ENCODE results near the gene TNS4.
A peak's percentile ranks its signal among the peaks of the same experiment; 100 is the strongest.

Gene TNS4

GRCh38 chr17:40462343-40463121 lies 38.9 kb downstream of the TNS4 start:
- Mint-ChIP-seq H3K27ac (no peak overlapping the region), H3K27me3 (peaks cover 37% of the 10 kb centered on the region), H3K4me1 (no peaks in the 10 kb centered on the region), H3K9me3 (no peaks in the 10 kb centered on the region), H3K36me3 (peaks cover 11% of the 10 kb centered on the region), H3K4me3 (no peak overlapping the region)
- no peak for DNase-seq
- CTCF ChIA-PET, result no interaction called here

GRCh38 chr17:40461732-40462342 lies 39.6 kb downstream of the TNS4 start:
- no peaks in the 10 kb centered on the region for H3K9me3 Mint-ChIP-seq
- no peak for DNase-seq
- H3K36me3 Mint-ChIP-seq, result peaks cover 18% of the 10 kb centered on the region
- peaks cover 30% of the 10 kb centered on the region for H3K27me3 Mint-ChIP-seq
- H3K4me1 Mint-ChIP-seq, result no peaks in the 10 kb centered on the region
- no peak overlapping the region for H3K4me3 Mint-ChIP-seq
- H3K27ac Mint-ChIP-seq, result no peak overlapping the region
- CTCF ChIA-PET, result no interaction called here

GRCh38 chr17:40460968-40461731 lies 40.3 kb downstream of the TNS4 start:
- DNase-seq, result no peak
- CTCF ChIA-PET, result no interaction called here
- H3K36me3 Mint-ChIP-seq, result peaks cover 22% of the 10 kb centered on the region
- H3K27me3 Mint-ChIP-seq, result peaks cover 23% of the 10 kb centered on the region
- H3K4me3 Mint-ChIP-seq, result no peak overlapping the region
- no peaks in the 10 kb centered on the region for H3K9me3 Mint-ChIP-seq
- no peaks in the 10 kb centered on the region for H3K4me1 Mint-ChIP-seq
- H3K27ac Mint-ChIP-seq, result no peak overlapping the region

- CTCF ChIA-PET, result no interaction called here
- Mint-ChIP-seq H3K27ac (no peak overlapping the region), H3K36me3 (peaks cover 27% of the 10 kb centered on the region), H3K27me3 (peaks cover 17% of the 10 kb centered on the region), H3K4me1 (no peaks in the 10 kb centered on the region), H3K9me3 (no peaks in the 10 kb centered on the region), H3K4me3 (no peak overlapping the region)
- DNase-seq, result no peak
Measured at GRCh38 chr17:40460604-40460967, 40.8 kb downstream of the TNS4 start.

GRCh38 chr17:40459636-40460603 lies 41.5 kb downstream of the TNS4 start:
- peaks cover 31% of the 10 kb centered on the region for H3K36me3 Mint-ChIP-seq
- no peak for DNase-seq
- no peaks in the 10 kb centered on the region for H3K4me1 Mint-ChIP-seq
- peaks cover 10% of the 10 kb centered on the region for H3K27me3 Mint-ChIP-seq
- H3K9me3 Mint-ChIP-seq, result no peaks in the 10 kb centered on the region
- H3K4me3 Mint-ChIP-seq, result no peak overlapping the region
- CTCF ChIA-PET, result interaction anchor here (1.0 kb wide), 1 partner anchor 9 kb away, joined by 3 read pairs; no protein-coding TSS in a partner anchor
- no peak overlapping the region for H3K27ac Mint-ChIP-seq

- no peaks in the 10 kb centered on the region for H3K9me3 Mint-ChIP-seq
- peaks cover 39% of the 10 kb centered on the region for H3K36me3 Mint-ChIP-seq
- H3K4me3 Mint-ChIP-seq, result no peak overlapping the region
- CTCF ChIA-PET, result interaction anchor here (1.0 kb wide), 1 partner anchor 8 kb away, joined by 3 read pairs; no protein-coding TSS in a partner anchor
- no peak for DNase-seq
- no peaks in the 10 kb centered on the region for H3K4me1 Mint-ChIP-seq
- H3K27me3 Mint-ChIP-seq, result peaks cover 5% of the 10 kb centered on the region
- H3K27ac Mint-ChIP-seq, result no peak overlapping the region
Measured at GRCh38 chr17:40458851-40459482, 42.5 kb downstream of the TNS4 start.

GRCh38 chr17:40457964-40458791 lies 43.2 kb downstream of the TNS4 start:
- Mint-ChIP-seq H3K36me3 (peaks cover 45% of the 10 kb centered on the region), H3K27ac (no peak overlapping the region), H3K4me3 (no peak overlapping the region), H3K27me3 (peaks cover 8% of the 10 kb centered on the region), H3K9me3 (no peaks in the 10 kb centered on the region), H3K4me1 (no peaks in the 10 kb centered on the region)
- CTCF ChIA-PET, result no interaction called here
- no peak for DNase-seq

- CTCF ChIA-PET, result no interaction called here
- Mint-ChIP-seq H3K27ac (no peak overlapping the region), H3K4me3 (no peak overlapping the region), H3K9me3 (no peaks in the 10 kb centered on the region), H3K27me3 (peaks cover 8% of the 10 kb centered on the region), H3K4me1 (peaks cover under 1% of the 10 kb centered on the region), H3K36me3 (peaks cover 51% of the 10 kb centered on the region)
- no peak for DNase-seq
Measured at GRCh38 chr17:40457369-40457768, 44.1 kb downstream of the TNS4 start.

- Mint-ChIP-seq H3K27ac (no peak overlapping the region), H3K4me3 (no peak overlapping the region), H3K36me3 (peaks cover 56% of the 10 kb centered on the region), H3K4me1 (peaks cover 2% of the 10 kb centered on the region), H3K27me3 (peaks cover 8% of the 10 kb centered on the region), H3K9me3 (no peaks in the 10 kb centered on the region)
- CTCF ChIA-PET, result interaction anchor here (0.6 to 0.9 kb wide), 2 partner anchors 19 to 56 kb away, joined by 3 to 5 read pairs; no protein-coding TSS in a partner anchor
- DNase-seq, result no peak
Measured at GRCh38 chr17:40456396-40456951, 44.9 kb downstream of the TNS4 start.

GRCh38 chr17:40454613-40454995 lies 46.8 kb downstream of the TNS4 start:
- no peaks in the 10 kb centered on the region for H3K9me3 Mint-ChIP-seq
- peaks cover 8% of the 10 kb centered on the region for H3K4me1 Mint-ChIP-seq
- no peak overlapping the region for H3K4me3 Mint-ChIP-seq
- H3K27me3 Mint-ChIP-seq, result peaks cover 12% of the 10 kb centered on the region
- no peak for DNase-seq
- H3K36me3 Mint-ChIP-seq, result peaks cover 59% of the 10 kb centered on the region
- no peak overlapping the region for H3K27ac Mint-ChIP-seq
- CTCF ChIA-PET, result interaction anchor here (0.8 to 1.3 kb wide), 2 partner anchors 79 to 93 kb away, joined by 3 read pairs; no protein-coding TSS in a partner anchor

GRCh38 chr17:40453881-40454612 lies 47.4 kb downstream of the TNS4 start:
- Mint-ChIP-seq H3K4me3 (no peak overlapping the region), H3K27ac (peak overlapping the region; percentile 67), H3K9me3 (no peaks in the 10 kb centered on the region), H3K27me3 (peaks cover 12% of the 10 kb centered on the region), H3K36me3 (peaks cover 56% of the 10 kb centered on the region), H3K4me1 (peaks cover 10% of the 10 kb centered on the region)
- no peak for DNase-seq
- CTCF ChIA-PET, result interaction anchor here (0.6 kb wide), 1 partner anchor 22 kb away, joined by 4 read pairs; no protein-coding TSS in a partner anchor

GRCh38 chr17:40452921-40453378 lies 48.5 kb downstream of the TNS4 start:
- DNase-seq, result no peak
- H3K4me1 Mint-ChIP-seq, result peaks cover 21% of the 10 kb centered on the region
- no peak overlapping the region for H3K4me3 Mint-ChIP-seq
- H3K36me3 Mint-ChIP-seq, result peaks cover 62% of the 10 kb centered on the region
- H3K27me3 Mint-ChIP-seq, result peaks cover 12% of the 10 kb centered on the region
- CTCF ChIA-PET, result no interaction called here
- H3K27ac Mint-ChIP-seq, result no peak overlapping the region
- H3K9me3 Mint-ChIP-seq, result no peaks in the 10 kb centered on the region
